Cardiac muscle cell (in vitro differentiated cells and primary cell): Measurements from ENCODE around the gene DIO2. TPM values are rescaled to one million over a fixed set of nuclear protein-coding genes. Genes with fewer than 3 reads are reported as not detected.

Source experiments
- DNase-seq, 2 donors: peaks; one replicate each; pipeline versions ENCODE4 v3.0.0 to v3.0.0-alpha.2; 2010 to 2017; ENCODE audit warnings: low read depth in 1 of 2, low spot score in 1 of 2
- H3K27ac ChIP-seq: fragments of 200-600 bp; sonication (generic); 2 replicates; pipeline ENCODE4 v1.5.1; 2016
- H3K27me3 ChIP-seq: fragments of 200-600 bp; sonication (generic); 2 replicates; pipeline ENCODE4 v1.6.0; 2016; ENCODE audit warnings: control low read depth
- H3K36me3 ChIP-seq: fragments of 200-600 bp; sonication (generic); 2 replicates; pipeline ENCODE4 v1.5.1; 2016; ENCODE audit warnings: control low read depth
- H3K4me1 ChIP-seq: fragments of 200-600 bp; sonication (generic); 2 replicates; pipeline ENCODE4 v1.8.1; 2017; ENCODE audit warnings: low read depth, mild to moderate bottlenecking, mixed run types
- H3K4me3 ChIP-seq: fragments of 200-600 bp; sonication (generic); 2 replicates; pipeline ENCODE4 v1.5.1; 2016; ENCODE audit warnings: mild to moderate bottlenecking
- H3K9me3 ChIP-seq: fragments of 200-600 bp; sonication (generic); 2 replicates; pipeline ENCODE4 v1.5.1; 2017; ENCODE audit warnings: low read depth, mild to moderate bottlenecking, control low read depth
- CTCF ChIP-seq: IDR thresholded peaks from 2 replicates; pipeline ENCODE4 v1.5.1; 2012; ENCODE audit warnings: low read depth, mild to moderate bottlenecking, low read length
- polyA plus RNA-seq: library from polyadenylated mRNA; unstranded; fragments of >200 nt; fragmentation: Nextera tagmentation; extraction: Ambion mirVana; gene quantifications from 2 replicates; pipeline ENCODE4 v1.2.1, GENCODE V29; 2016
- total RNA-seq: library from RNA; depleted of rRNA; stranded (reverse); fragments of >200 nt; gene quantifications from 2 replicates; pipeline ENCODE4 v1.2.3, GENCODE V29; 2016

Gene DIO2
- total and polyA plus RNA-seq, 2 experiments from 2014 or later: 0.11 to 0.66 TPM

DNA sequence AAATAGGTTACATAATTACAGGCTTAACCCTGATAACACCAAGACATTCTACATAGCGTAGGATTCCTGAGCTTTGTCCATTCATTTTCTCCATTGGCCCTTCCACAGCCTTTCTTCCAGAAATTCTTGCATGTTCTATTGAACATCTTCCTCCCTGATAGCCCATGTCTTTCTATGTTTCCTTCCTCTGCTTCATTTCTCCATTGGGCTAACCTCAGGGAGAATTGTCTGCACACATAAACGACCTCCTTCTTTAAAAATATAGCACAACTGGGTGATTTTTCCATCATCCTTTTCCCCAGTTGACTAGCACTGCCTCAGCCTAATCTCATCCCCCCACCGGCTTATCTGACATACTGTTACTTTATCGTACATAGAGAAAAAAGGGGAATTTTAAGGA, 11.2 kb downstream of the DIO2 start:
- TF ChIP-seq CTCF: no peak
- Histone ChIP-seq H3K36me3 (no peaks in the 10 kb centered on the region), H3K27me3 (no peaks in the 10 kb centered on the region), H3K9me3 (no peaks in the 10 kb centered on the region), H3K4me1 (no peaks in the 10 kb centered on the region), H3K27ac (no peak overlapping the region), H3K4me3 (no peak overlapping the region)
- no peak for DNase-seq

DNA sequence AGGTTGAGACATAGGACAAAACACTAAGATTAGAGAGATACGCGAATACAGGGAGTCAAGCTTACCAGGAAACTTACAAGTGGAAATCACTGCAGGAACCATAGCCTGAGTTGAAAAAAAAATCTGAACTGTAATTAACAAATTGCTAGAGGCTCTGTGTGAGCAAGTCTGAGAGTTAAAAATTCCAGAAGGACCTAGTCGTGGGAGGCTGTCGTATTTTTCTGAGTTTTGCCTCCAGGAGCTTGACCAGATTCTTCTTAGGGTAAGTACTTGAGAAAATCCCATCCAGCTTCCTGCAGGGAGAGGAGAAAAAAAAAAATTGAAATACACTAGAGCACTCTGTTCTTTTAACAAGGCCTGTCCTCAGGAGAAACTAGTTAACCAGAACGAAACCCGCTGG, 22.7 kb downstream of the DIO2 start:
- no peaks in the 10 kb centered on the region for H3K27me3 ChIP-seq
- no peaks in the 10 kb centered on the region for H3K36me3 ChIP-seq
- no peaks in the 10 kb centered on the region for H3K9me3 ChIP-seq
- TF ChIP-seq CTCF: no peak
- H3K27ac ChIP-seq: no peak overlapping the region
- no peak overlapping the region for H3K4me3 ChIP-seq
- DNase-seq: no peak
- H3K4me1 ChIP-seq: no peaks in the 10 kb centered on the region

DNA sequence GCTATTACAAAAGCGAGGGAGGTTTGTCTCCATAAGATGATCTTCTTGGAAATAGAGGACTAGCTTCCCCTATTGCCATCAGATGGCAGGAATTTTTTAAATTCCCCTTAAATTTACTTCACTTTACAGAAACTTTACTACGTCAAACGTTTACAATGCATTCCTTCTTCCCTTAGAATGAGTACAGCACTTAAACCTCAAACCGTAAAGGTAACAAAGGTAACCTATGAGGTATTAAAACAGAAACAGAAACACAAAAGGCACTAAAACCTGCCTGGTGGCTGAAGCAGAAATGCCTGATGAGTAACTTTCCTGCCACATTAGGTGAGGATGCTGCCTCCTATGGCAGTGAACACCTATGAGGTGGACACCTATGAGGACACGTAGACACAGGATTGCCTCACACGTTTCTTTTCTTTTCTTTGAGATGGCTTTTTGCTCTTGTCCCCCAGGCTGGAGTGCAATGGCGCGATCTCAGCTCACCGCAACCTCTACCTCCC, 25.0 kb downstream of the DIO2 start:
- Histone ChIP-seq H3K9me3 (no peaks in the 10 kb centered on the region), H3K36me3 (no peaks in the 10 kb centered on the region), H3K4me1 (no peaks in the 10 kb centered on the region), H3K27ac (no peak overlapping the region), H3K27me3 (no peaks in the 10 kb centered on the region), H3K4me3 (no peak overlapping the region)
- no peak for TF ChIP-seq CTCF
- no peak for DNase-seq

DNA sequence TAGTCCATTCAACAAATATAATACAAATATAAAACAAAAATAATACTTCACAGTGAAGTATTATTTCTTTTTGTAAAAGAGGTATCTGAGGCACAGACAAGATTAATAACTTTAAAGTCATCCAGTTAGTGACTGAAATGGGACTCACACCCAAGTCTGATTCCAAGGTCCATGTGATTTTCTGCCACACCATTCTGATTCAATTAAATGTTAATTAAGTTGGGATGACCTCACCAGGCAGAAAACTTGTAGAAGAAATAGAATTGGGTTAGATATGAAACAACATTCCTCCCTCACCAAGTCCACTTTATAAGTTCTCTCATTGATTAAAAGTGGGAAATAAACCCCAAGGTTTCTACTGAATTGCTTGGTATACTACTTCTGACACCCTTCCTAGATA, 34.4 kb downstream of the DIO2 start:
- H3K4me3 ChIP-seq: no peak overlapping the region
- no peaks in the 10 kb centered on the region for H3K36me3 ChIP-seq

DNA sequence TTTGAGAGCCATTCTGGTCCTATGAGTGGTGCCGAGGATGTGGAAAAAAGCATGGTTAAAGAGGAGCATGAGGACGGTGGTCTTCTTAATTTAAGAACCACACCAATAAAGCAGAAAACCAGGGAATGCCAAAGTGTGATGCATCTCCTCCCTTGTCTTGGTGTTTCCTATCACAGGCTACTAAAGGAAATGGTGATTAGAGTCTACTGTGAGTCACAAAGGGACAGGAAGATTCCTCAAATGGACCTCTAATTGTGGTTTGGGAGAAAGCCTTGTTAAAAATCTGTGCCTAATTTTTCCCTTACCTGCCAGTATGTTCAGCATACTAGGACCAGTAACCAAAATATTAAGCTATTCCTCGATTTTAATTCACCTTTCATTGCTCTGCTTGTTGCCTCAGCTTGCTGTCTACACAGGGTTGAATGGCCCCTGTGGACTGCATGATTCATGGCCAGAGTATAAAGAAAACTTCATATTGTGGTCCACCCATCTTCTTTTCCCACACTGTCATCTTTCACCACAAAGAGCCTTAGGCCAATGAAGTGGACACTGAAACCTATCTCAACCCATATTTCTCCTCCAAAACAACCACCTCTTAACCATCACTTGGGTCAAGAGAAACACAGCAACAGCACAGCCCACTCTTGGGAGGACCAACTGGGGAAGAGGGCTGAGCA, 38.8 kb downstream of the DIO2 start:
- Histone ChIP-seq H3K9me3 (no peaks in the 10 kb centered on the region), H3K27ac (no peak overlapping the region), H3K4me3 (no peak overlapping the region), H3K4me1 (no peaks in the 10 kb centered on the region), H3K36me3 (no peaks in the 10 kb centered on the region), H3K27me3 (no peaks in the 10 kb centered on the region)
- TF ChIP-seq CTCF: no peak
- no peak for DNase-seq

More for the DNA sequence above, 34.4 kb downstream of the DIO2 start:
- no peak for DNase-seq
- no peak overlapping the region for H3K27ac ChIP-seq
- no peaks in the 10 kb centered on the region for H3K27me3 ChIP-seq
- H3K9me3 ChIP-seq: no peaks in the 10 kb centered on the region
- H3K4me1 ChIP-seq: no peaks in the 10 kb centered on the region
- no peak for TF ChIP-seq CTCF
